Measurements from ENCODE around the gene ZNFX1.

DNA sequence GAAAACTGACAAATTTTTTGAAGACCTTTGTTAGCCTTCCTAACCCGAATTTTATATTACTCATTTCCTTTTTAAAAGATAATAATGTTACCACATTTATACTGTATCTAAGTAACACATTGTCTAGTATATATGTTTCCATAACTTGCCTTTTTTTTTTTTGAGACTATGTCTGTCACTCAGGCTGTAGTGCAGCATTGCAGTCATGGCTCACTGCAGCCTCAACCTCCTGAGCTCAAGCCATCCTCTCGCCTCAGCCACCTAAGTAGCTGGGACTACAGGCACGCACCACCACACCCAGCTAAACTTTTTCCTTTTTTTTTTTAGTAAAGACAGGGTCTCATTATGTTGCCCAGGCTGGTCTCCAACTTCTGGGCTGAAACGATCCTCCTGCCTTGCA lies 18.6 kb downstream of the ZNFX1 start:
- TF ChIP-seq POLR2A (IDR thresholded peaks at IDR 0.05) = no peak
- TF ChIP-seq, protein P1, sequence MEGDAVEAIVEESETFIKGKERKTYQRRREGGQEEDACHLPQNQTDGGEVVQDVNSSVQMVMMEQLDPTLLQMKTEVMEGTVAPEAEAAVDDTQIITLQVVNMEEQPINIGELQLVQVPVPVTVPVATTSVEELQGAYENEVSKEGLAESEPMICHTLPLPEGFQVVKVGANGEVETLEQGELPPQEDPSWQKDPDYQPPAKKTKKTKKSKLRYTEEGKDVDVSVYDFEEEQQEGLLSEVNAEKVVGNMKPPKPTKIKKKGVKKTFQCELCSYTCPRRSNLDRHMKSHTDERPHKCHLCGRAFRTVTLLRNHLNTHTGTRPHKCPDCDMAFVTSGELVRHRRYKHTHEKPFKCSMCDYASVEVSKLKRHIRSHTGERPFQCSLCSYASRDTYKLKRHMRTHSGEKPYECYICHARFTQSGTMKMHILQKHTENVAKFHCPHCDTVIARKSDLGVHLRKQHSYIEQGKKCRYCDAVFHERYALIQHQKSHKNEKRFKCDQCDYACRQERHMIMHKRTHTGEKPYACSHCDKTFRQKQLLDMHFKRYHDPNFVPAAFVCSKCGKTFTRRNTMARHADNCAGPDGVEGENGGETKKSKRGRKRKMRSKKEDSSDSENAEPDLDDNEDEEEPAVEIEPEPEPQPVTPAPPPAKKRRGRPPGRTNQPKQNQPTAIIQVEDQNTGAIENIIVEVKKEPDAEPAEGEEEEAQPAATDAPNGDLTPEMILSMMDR (IDR thresholded peaks at IDR 0.05 in 8 of 11, conservative IDR thresholded peaks at IDR 0.05 in 3 of 11) = no peak
- TF ChIP-seq POLR2AphosphoS5 (IDR thresholded peaks at IDR 0.05) = peak in 1 of 3 donors; percentile 15

Measured in spleen (tissue), 7 donors.